ENCODE data around the gene PLA2G4B.

GRCh38 chr15:41866263-41866703 is 27.6 kb downstream of the PLA2G4B start:
- TF ChIP-seq, protein P1, sequence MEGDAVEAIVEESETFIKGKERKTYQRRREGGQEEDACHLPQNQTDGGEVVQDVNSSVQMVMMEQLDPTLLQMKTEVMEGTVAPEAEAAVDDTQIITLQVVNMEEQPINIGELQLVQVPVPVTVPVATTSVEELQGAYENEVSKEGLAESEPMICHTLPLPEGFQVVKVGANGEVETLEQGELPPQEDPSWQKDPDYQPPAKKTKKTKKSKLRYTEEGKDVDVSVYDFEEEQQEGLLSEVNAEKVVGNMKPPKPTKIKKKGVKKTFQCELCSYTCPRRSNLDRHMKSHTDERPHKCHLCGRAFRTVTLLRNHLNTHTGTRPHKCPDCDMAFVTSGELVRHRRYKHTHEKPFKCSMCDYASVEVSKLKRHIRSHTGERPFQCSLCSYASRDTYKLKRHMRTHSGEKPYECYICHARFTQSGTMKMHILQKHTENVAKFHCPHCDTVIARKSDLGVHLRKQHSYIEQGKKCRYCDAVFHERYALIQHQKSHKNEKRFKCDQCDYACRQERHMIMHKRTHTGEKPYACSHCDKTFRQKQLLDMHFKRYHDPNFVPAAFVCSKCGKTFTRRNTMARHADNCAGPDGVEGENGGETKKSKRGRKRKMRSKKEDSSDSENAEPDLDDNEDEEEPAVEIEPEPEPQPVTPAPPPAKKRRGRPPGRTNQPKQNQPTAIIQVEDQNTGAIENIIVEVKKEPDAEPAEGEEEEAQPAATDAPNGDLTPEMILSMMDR (IDR thresholded peaks at IDR 0.05): no peak
- no peak for TF ChIP-seq ZFX (IDR thresholded peaks at IDR 0.05; ENCODE audit: borderline replicate concordance)

Measured in 22Rv1 (cell line).